ENCODE data around the gene CCBE1. TPM values are rescaled to one million over a fixed set of nuclear protein-coding genes. Genes with fewer than 3 reads are reported as not detected.

Gene CCBE1
- total and polyA plus RNA-seq, 12 donors = 4.8 to 56.8 (median 26.4) TPM

GRCh38 chr18:59393381-59393780 lies 303.8 kb downstream of the CCBE1 start:
- H3K9me3 ChIP-seq (replicated peaks in 1 of 3) = no peaks in the 10 kb centered on the region
- H3K4me3 ChIP-seq = no peak overlapping the region
- H3K4me1 ChIP-seq (replicated peaks in 1 of 2) = no peaks in the 10 kb centered on the region
- intact Hi-C loops (cut with DNase I) = no loop called here
- H3K27ac ChIP-seq = no peak overlapping the region
- no peaks in the 10 kb centered on the region for H3K27me3 ChIP-seq
- no peaks in the 10 kb centered on the region for H3K36me3 ChIP-seq (replicated peaks in 1 of 2)
- no peak for DNase-seq
- 78 to 88% (median 86%) methylated on average over 3 of the region's 3 CpGs for WGBS, 4 donors
- TF ChIP-seq CTCF (IDR thresholded peaks at IDR 0.05) (no peak), POLR2A (IDR thresholded peaks at IDR 0.05) (no peak)

- no peaks in the 10 kb centered on the region for H3K9me3 ChIP-seq (replicated peaks in 1 of 3)
- no peaks in the 10 kb centered on the region for H3K4me1 ChIP-seq (replicated peaks in 1 of 2)
- intact Hi-C loops (cut with DNase I) = no loop called here
- H3K36me3 ChIP-seq (replicated peaks in 1 of 2) = no peaks in the 10 kb centered on the region
- H3K27ac ChIP-seq = no peak overlapping the region
- TF ChIP-seq POLR2A (IDR thresholded peaks at IDR 0.05) (no peak), CTCF (IDR thresholded peaks at IDR 0.05) (no peak)
- H3K4me3 ChIP-seq = no peak overlapping the region
- no peaks in the 10 kb centered on the region for H3K27me3 ChIP-seq
- no peak for DNase-seq
- whole genome bisulfite sequencing, 4 donors = 64 to 70% (median 68%) methylated on average over 4 of the region's 4 CpGs
Measured at GRCh38 chr18:59388817-59389216, 308.4 kb downstream of the CCBE1 start.

GRCh38 chr18:59387687-59388565 lies 309.3 kb downstream of the CCBE1 start:
- DNase-seq = no peak
- H3K36me3 ChIP-seq (replicated peaks in 1 of 2) = no peaks in the 10 kb centered on the region
- H3K9me3 ChIP-seq (replicated peaks in 1 of 3) = no peaks in the 10 kb centered on the region
- WGBS, 4 donors = 73 to 87% (median 78%) methylated on average over 11 of the region's 11 CpGs
- no peak overlapping the region for H3K27ac ChIP-seq
- intact Hi-C loops (cut with DNase I) = no loop called here
- no peak overlapping the region for H3K4me3 ChIP-seq
- H3K27me3 ChIP-seq = no peaks in the 10 kb centered on the region
- H3K4me1 ChIP-seq (replicated peaks in 1 of 2) = no peaks in the 10 kb centered on the region
- TF ChIP-seq POLR2A (IDR thresholded peaks at IDR 0.05) = no peak
- no peak for TF ChIP-seq CTCF (IDR thresholded peaks at IDR 0.05)

GRCh38 chr18:59386909-59387686 lies 310.1 kb downstream of the CCBE1 start:
- no peak for DNase-seq
- H3K4me1 ChIP-seq (replicated peaks in 1 of 2) = no peaks in the 10 kb centered on the region
- no peak overlapping the region for H3K4me3 ChIP-seq
- no peak overlapping the region for H3K27ac ChIP-seq
- H3K36me3 ChIP-seq (replicated peaks in 1 of 2) = no peaks in the 10 kb centered on the region
- 79 to 85% (median 83%) methylated on average over 8 of the region's 8 CpGs for WGBS, 4 donors
- H3K9me3 ChIP-seq (replicated peaks in 1 of 3) = no peaks in the 10 kb centered on the region
- TF ChIP-seq POLR2A (IDR thresholded peaks at IDR 0.05) = no peak
- TF ChIP-seq CTCF (IDR thresholded peaks at IDR 0.05) = no peak
- intact Hi-C loops (cut with DNase I) = no loop called here
- H3K27me3 ChIP-seq = no peaks in the 10 kb centered on the region

All from adrenal gland (tissue), 12 donors.